ENCODE results near the gene OR2T5. TPM values are rescaled to one million over a fixed set of nuclear protein-coding genes. Genes with fewer than 3 reads are reported as not detected.
"Not testable (repeated sequence)": the region's sequence is repeated elsewhere in the genome, so short reads cannot be mapped to it uniquely, and the experiment has no call there.

Gene OR2T5
- total and polyA plus RNA-seq, 9 donors: not detected

DNA sequence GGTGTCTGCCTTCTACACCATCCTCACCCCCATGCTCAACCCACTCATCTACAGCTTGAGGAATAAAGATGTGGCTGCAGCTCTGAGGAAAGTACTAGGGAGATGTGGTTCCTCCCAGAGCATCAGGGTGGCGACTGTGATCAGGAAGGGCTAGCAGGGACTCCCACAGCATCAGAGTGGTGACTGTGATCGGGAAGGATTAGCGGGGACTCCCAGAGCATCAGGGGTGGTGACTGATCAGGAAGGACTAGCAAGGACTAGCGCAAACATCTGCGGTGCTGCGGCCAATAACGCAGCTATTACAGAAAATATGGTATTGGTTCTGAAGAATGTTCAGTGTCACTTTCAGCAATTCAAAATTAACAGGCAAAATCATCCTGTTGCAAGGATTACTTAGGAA, 34.8 kb upstream of the OR2T5 start:
- not testable (repeated sequence) for H3K4me3 ChIP-seq (ENCODE audit: low read length); H3K27me3 ChIP-seq (ENCODE audit: control insufficient read depth, insufficient read depth, low read length); H3K4me1 ChIP-seq (ENCODE audit: control insufficient read depth, insufficient read depth, low read length); H3K27ac ChIP-seq (ENCODE audit: low read length); H3K36me3 ChIP-seq (ENCODE audit: control insufficient read depth, insufficient read depth, low read length); DNase-seq; H3K9me3 ChIP-seq (replicated peaks; ENCODE audit: control insufficient read depth, low read depth, low read length)
- WGBS (ENCODE audit: insufficient coverage): 75% methylated on average over 3 of the region's 7 CpGs

DNA sequence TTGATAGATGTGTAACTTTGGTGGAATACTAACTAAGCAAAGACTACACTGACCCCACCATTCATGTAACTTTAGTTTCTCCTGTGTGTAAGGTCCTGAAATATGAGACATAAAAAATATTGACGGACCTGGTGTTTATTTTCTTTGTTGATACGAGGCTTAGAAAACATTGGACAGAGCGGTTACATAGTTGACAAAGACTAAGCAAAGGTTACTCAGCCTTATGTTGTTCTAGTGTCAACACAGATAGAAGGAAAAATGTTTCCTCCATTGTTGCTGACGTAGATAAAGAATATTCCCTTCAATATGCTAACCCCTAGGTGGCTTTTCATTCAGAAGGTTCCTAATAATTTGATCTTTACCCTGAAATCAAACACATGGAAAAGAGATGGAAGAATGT, 33.3 kb upstream of the OR2T5 start:
- H3K4me3 ChIP-seq (ENCODE audit: low read length); DNase-seq; H3K4me1 ChIP-seq (ENCODE audit: control insufficient read depth, insufficient read depth, low read length); H3K27me3 ChIP-seq (ENCODE audit: control insufficient read depth, insufficient read depth, low read length); H3K9me3 ChIP-seq (replicated peaks; ENCODE audit: control insufficient read depth, low read depth, low read length); H3K27ac ChIP-seq (ENCODE audit: low read length); H3K36me3 ChIP-seq (ENCODE audit: control insufficient read depth, insufficient read depth, low read length): not testable (repeated sequence)
- no CpG with 5 or more reads among the region's 4 CpGs for WGBS (ENCODE audit: insufficient coverage)

DNA sequence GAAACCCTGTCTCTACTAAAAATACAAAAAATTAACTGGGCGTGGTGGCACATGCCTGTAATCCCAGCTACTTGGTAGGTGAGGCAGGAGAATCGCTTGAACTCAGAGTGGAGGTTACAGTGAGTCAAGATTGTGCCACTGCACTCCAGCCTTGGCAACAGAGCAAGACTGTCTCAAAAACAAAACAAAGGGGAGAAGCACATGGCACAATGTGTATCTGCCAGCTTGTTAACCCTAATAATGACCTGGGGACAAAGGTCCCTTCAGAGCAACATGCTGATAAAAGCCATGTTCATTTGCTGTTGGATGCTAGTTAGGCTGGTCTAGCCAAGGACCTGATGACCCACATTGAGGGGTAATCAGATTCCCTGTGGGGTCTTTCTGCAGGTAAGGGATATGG, 31.8 kb upstream of the OR2T5 start:
- not testable (repeated sequence) for H3K9me3 ChIP-seq (replicated peaks; ENCODE audit: control insufficient read depth, low read depth, low read length); DNase-seq; H3K36me3 ChIP-seq (ENCODE audit: control insufficient read depth, insufficient read depth, low read length); H3K27ac ChIP-seq (ENCODE audit: low read length); H3K4me3 ChIP-seq (ENCODE audit: low read length); H3K4me1 ChIP-seq (ENCODE audit: control insufficient read depth, insufficient read depth, low read length); H3K27me3 ChIP-seq (ENCODE audit: control insufficient read depth, insufficient read depth, low read length)
- no CpG with 5 or more reads among the region's 2 CpGs for WGBS (ENCODE audit: insufficient coverage)

DNA sequence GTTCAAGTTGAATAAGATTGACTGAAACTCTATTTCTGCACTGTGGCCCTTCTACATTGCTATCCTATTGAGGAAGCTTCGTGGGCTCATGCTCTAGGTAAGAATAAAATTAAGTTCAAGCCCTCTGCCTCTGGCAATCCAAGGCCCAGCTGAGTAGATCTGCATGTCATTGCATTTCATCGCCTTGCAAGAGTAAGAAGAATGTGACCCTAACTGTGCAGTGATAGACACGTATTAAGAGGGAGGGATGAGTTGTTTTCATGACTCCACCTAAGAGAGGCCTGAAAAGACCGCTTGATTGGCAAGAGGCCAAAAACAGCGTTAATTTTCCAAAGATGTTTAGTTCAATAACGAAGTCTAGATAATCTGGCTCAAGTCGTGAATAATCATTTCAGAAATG, 29.3 kb upstream of the OR2T5 start:
- H3K27me3 ChIP-seq (ENCODE audit: control insufficient read depth, insufficient read depth, low read length); H3K9me3 ChIP-seq (replicated peaks; ENCODE audit: control insufficient read depth, low read depth, low read length); DNase-seq; H3K4me3 ChIP-seq (ENCODE audit: low read length); H3K36me3 ChIP-seq (ENCODE audit: control insufficient read depth, insufficient read depth, low read length); H3K27ac ChIP-seq (ENCODE audit: low read length); H3K4me1 ChIP-seq (ENCODE audit: control insufficient read depth, insufficient read depth, low read length): not testable (repeated sequence)
- WGBS (ENCODE audit: insufficient coverage): 20% methylated on average over 1 of the region's 7 CpGs

DNA sequence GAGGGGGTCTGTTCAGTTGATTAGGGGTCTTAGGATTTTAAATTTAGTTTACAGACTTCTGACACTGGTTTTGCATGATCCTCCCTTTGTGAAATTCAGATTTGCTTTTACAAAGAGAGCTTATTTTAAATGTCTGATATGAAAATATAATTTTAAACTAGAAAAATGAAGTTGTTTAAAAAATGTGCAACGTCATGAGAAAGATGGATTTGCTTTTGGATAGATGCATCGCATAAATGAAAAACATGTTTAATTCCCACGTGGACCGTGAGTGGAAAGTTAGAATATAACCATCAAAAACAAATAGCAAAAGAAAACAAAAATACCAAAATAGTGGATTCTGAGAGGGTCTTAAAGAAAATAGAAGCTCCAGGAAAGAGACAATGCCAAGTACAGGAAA, 17.2 kb upstream of the OR2T5 start:
- WGBS (ENCODE audit: insufficient coverage): no CpG with 5 or more reads among the region's 4 CpGs
- no peak overlapping the region for H3K4me3 ChIP-seq (ENCODE audit: low read length)
- no peak for DNase-seq
- no peaks in the 10 kb centered on the region for H3K36me3 ChIP-seq (ENCODE audit: control insufficient read depth, insufficient read depth, low read length)
- H3K9me3 ChIP-seq (replicated peaks; ENCODE audit: control insufficient read depth, low read depth, low read length): peaks cover 8% of the 10 kb centered on the region
- H3K4me1 ChIP-seq (ENCODE audit: control insufficient read depth, insufficient read depth, low read length): no peaks in the 10 kb centered on the region
- no peaks in the 10 kb centered on the region for H3K27me3 ChIP-seq (ENCODE audit: control insufficient read depth, insufficient read depth, low read length)
- H3K27ac ChIP-seq (ENCODE audit: low read length): no peak overlapping the region

DNA sequence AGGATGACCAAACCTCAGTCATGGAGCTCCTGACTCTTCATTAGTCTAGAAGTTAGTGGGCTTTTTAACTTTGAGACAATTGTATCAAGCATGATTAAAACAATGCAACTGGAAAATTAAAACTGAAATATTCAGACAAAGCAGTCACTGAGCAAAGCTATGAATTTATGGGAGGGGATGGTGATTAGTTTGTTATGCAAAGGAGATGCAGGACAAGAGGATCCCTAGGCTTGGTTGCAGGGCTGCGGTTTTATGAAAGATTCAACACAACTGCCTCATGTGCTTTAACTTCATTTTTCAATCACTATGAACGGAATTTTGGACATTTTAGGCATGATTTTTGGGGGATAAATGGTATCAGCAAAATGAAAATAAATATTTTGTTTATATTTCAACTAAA, 16.3 kb upstream of the OR2T5 start:
- H3K27ac ChIP-seq (ENCODE audit: low read length); H3K27me3 ChIP-seq (ENCODE audit: control insufficient read depth, insufficient read depth, low read length); H3K4me1 ChIP-seq (ENCODE audit: control insufficient read depth, insufficient read depth, low read length); H3K36me3 ChIP-seq (ENCODE audit: control insufficient read depth, insufficient read depth, low read length); DNase-seq; H3K4me3 ChIP-seq (ENCODE audit: low read length); H3K9me3 ChIP-seq (replicated peaks; ENCODE audit: control insufficient read depth, low read depth, low read length): not testable (repeated sequence)
- no CpG with 5 or more reads among the region's 2 CpGs for WGBS (ENCODE audit: insufficient coverage)

DNA sequence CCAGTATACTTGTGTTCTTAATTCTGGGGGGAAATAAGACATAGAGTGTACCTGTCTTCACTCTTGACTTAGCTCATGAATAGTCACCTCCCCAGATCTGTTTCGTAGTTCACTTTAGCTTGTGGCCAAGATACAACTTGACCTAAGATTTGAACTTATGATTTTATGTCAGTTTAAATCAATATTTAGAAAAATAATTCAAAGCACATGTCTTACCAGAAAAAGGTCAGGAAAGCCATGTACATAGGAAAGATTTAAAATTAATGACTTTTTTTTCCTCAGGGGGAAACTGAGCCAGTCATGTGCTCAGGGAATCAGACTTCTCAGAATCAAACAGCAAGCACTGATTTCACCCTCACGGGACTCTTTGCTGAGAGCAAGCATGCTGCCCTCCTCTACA, 15.3 kb upstream of the OR2T5 start, which contains the start of gene OR2T3:
Gene OR2T3, plus strand, starts transcription at position 301 of the 400 bp plus-strand sequence. Its CDS starts 0 bp downstream, at position 301.
- not testable (repeated sequence) for H3K9me3 ChIP-seq (replicated peaks; ENCODE audit: control insufficient read depth, low read depth, low read length); H3K27me3 ChIP-seq (ENCODE audit: control insufficient read depth, insufficient read depth, low read length); H3K27ac ChIP-seq (ENCODE audit: low read length); H3K4me3 ChIP-seq (ENCODE audit: low read length); H3K4me1 ChIP-seq (ENCODE audit: control insufficient read depth, insufficient read depth, low read length); DNase-seq; H3K36me3 ChIP-seq (ENCODE audit: control insufficient read depth, insufficient read depth, low read length)
- WGBS (ENCODE audit: insufficient coverage): no CpG with 5 or more reads among the region's 2 CpGs

DNA sequence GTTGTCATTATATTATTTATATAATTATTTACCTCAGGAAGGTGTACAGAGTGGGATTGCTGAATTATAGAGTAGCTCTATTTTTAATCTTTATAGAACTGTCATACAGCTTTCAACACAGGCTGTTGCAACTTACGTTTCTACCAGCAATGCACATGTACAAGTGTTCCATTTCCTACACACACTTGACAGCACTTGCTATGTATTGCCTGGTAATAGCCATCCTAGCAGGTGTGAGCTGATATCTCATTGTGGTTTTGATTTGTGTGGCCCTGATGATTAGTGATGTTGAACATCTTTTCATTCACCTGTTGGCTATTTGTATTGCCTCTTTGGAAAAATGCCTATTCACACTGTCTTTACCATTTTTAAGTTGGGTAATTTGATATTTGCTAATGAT, 12.7 kb upstream of the OR2T5 start:
- not testable (repeated sequence) for H3K27me3 ChIP-seq (ENCODE audit: control insufficient read depth, insufficient read depth, low read length); H3K9me3 ChIP-seq (replicated peaks; ENCODE audit: control insufficient read depth, low read depth, low read length); H3K4me3 ChIP-seq (ENCODE audit: low read length); H3K27ac ChIP-seq (ENCODE audit: low read length); H3K4me1 ChIP-seq (ENCODE audit: control insufficient read depth, insufficient read depth, low read length); DNase-seq; H3K36me3 ChIP-seq (ENCODE audit: control insufficient read depth, insufficient read depth, low read length)
- no CpG with 5 or more reads among the region's 1 CpG for WGBS (ENCODE audit: insufficient coverage)

DNA sequence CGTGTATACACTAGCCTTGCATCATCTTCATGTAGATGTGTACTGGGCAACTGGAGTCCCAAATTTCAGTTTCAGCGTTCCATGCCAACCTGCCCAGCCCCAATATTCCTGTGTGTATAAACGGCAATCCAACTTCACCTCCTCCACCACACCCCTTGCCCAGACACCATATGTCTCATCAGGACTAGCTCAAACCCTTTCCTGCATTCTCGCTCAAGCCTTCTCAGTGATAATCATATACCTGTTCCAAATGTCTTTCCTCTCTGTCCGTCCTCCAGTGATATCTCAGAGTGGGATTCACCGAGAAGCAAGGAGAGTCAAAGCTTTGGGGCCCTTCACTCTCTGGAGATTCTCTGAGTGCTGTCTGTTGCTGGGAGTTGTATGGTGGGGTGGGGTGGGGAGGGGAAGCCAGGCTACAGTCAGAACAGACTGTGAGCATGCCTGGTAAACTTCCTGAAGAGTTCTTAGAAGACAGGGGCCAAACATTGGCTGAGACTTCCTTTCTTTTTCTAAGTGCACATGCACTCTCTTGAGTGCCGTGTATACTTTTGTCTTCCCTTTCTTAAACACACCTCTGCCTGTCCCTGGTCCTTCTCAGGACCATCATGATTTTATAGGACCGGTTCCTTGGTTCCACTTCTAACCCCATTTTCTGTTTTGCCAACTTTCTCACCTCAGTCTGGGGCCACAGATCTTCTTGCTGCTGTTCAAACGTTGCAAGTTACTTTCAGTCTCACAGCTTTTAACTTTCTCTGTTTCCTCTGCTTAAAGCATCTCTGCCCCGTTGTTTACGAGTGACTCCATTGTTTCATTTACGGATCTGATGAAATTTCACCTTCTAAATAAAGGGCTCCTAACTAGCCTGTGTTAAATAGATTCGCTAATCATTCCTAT, 6.5 kb upstream of the OR2T5 start:
- WGBS (ENCODE audit: insufficient coverage): 81% methylated on average over 4 of the region's 13 CpGs
- not testable (repeated sequence) for H3K9me3 ChIP-seq (replicated peaks; ENCODE audit: control insufficient read depth, low read depth, low read length); H3K4me1 ChIP-seq (ENCODE audit: control insufficient read depth, insufficient read depth, low read length); H3K4me3 ChIP-seq (ENCODE audit: low read length); H3K27ac ChIP-seq (ENCODE audit: low read length); DNase-seq; H3K36me3 ChIP-seq (ENCODE audit: control insufficient read depth, insufficient read depth, low read length); H3K27me3 ChIP-seq (ENCODE audit: control insufficient read depth, insufficient read depth, low read length)

DNA sequence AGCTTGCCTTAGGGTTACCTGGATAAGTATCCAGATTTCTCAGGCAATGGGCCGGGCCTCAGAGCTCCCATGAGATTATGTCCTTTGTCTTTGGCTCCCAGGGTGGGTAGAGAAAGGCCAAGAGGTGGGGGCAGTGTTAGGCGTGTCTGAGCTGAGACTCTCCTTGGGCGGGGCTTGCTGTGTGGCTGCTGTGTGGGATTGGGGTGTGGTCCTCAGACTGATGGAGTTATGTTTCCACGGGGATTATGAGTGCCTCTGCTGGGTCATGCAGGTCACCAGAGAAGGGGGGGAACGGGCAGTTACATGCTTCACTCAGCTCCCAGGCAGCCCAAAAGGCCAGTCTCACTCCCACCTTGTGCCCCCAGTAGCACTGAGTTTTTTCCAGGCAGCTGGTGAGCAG, 8.3 kb downstream of the OR2T5 start:
- H3K9me3 ChIP-seq (replicated peaks; ENCODE audit: control insufficient read depth, low read depth, low read length); H3K27ac ChIP-seq (ENCODE audit: low read length); DNase-seq; H3K4me1 ChIP-seq (ENCODE audit: control insufficient read depth, insufficient read depth, low read length); H3K36me3 ChIP-seq (ENCODE audit: control insufficient read depth, insufficient read depth, low read length); H3K4me3 ChIP-seq (ENCODE audit: low read length); H3K27me3 ChIP-seq (ENCODE audit: control insufficient read depth, insufficient read depth, low read length): not testable (repeated sequence)
- no CpG with 5 or more reads among the region's 5 CpGs for WGBS (ENCODE audit: insufficient coverage)
